ENCODE data around the gene RNF150.

Gene RNF150

DNA sequence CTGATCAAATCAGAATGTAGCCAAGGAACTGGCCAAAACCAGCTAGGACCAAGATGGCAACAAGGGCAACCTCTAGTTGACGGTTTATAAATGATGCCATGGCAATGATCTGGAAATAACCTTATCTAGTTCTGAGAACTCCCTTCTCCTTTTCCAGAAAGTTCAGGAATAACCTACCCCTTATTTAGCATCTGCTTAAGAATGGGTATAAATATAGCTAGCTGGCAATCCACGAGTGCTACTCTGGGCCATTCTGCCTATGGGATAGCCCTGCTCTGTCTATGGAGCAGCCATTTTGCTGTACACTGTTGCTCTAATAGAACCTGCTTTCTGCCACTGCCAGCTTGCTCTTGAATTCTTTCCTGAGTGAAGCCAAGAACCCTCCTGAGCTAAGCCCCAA is 192.7 kb downstream of the RNF150 start:
- Histone ChIP-seq H3K4me3 (ENCODE audit: low read length) (no peak overlapping the region), H3K9ac (ENCODE audit: low read length) (no peak overlapping the region), H3K4me2 (ENCODE audit: low read length) (no peak overlapping the region), H3K79me2 (ENCODE audit: low read length) (no peaks in the 10 kb centered on the region), H3K9me3 (ENCODE audit: insufficient read depth, low read length) (no peaks in the 10 kb centered on the region), H4K20me1 (ENCODE audit: insufficient read depth, low read length) (no peaks in the 10 kb centered on the region), H2AFZ (ENCODE audit: low read depth, low read length) (no peak overlapping the region), H3K27me3 (ENCODE audit: low read depth, low read length) (no peaks in the 10 kb centered on the region), H3K4me1 (ENCODE audit: low read length) (peaks cover 17% of the 10 kb centered on the region), H3K27ac (ENCODE audit: low read length) (no peak overlapping the region), H3K36me3 (replicated peaks; ENCODE audit: low read depth, low read length) (no peaks in the 10 kb centered on the region)
- TF ChIP-seq, protein P1, sequence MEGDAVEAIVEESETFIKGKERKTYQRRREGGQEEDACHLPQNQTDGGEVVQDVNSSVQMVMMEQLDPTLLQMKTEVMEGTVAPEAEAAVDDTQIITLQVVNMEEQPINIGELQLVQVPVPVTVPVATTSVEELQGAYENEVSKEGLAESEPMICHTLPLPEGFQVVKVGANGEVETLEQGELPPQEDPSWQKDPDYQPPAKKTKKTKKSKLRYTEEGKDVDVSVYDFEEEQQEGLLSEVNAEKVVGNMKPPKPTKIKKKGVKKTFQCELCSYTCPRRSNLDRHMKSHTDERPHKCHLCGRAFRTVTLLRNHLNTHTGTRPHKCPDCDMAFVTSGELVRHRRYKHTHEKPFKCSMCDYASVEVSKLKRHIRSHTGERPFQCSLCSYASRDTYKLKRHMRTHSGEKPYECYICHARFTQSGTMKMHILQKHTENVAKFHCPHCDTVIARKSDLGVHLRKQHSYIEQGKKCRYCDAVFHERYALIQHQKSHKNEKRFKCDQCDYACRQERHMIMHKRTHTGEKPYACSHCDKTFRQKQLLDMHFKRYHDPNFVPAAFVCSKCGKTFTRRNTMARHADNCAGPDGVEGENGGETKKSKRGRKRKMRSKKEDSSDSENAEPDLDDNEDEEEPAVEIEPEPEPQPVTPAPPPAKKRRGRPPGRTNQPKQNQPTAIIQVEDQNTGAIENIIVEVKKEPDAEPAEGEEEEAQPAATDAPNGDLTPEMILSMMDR (IDR thresholded peaks at IDR 0.05; ENCODE audit: low read depth, low read length): no peak
- TF ChIP-seq EZH2phosphoT487 (IDR thresholded peaks at IDR 0.05; ENCODE audit: low read depth): no peak

DNA sequence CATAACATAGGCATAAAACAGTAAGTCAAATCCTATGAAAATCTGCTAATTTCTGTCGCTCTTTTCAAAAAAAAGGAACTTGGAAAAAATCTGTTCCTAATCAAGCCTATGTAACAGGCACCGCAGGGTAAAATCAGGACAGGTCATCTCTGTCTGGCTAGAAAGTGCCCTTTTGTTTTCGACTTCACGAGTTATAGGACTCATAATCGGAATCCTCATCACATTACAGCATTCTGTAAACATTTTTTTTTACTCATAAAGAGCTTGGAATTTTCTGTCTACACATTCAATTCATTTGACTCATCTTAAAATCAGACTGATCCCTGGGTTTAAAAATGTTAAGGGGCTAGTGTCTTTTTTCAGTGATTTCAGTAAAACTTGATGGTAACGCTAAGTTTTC is 195.4 kb downstream of the RNF150 start:
- H3K79me2 ChIP-seq (ENCODE audit: low read length): no peaks in the 10 kb centered on the region
- H2AFZ ChIP-seq (ENCODE audit: low read depth, low read length): no peak overlapping the region
- no peak overlapping the region for H3K9ac ChIP-seq (ENCODE audit: low read length)
- H3K4me2 ChIP-seq (ENCODE audit: low read length): no peak overlapping the region
- TF ChIP-seq, protein P1 (IDR thresholded peaks at IDR 0.05; ENCODE audit: low read depth, low read length): no peak
- no peak for TF ChIP-seq EZH2phosphoT487 (IDR thresholded peaks at IDR 0.05; ENCODE audit: low read depth)
- H3K4me3 ChIP-seq (ENCODE audit: low read length): no peak overlapping the region
- no peaks in the 10 kb centered on the region for H3K36me3 ChIP-seq (replicated peaks; ENCODE audit: low read depth, low read length)
- no peaks in the 10 kb centered on the region for H3K9me3 ChIP-seq (ENCODE audit: insufficient read depth, low read length)
- H3K27me3 ChIP-seq (ENCODE audit: low read depth, low read length): no peaks in the 10 kb centered on the region
- H3K27ac ChIP-seq (ENCODE audit: low read length): no peak overlapping the region
- H4K20me1 ChIP-seq (ENCODE audit: insufficient read depth, low read length): no peaks in the 10 kb centered on the region
- peaks cover 26% of the 10 kb centered on the region for H3K4me1 ChIP-seq (ENCODE audit: low read length)

DNA sequence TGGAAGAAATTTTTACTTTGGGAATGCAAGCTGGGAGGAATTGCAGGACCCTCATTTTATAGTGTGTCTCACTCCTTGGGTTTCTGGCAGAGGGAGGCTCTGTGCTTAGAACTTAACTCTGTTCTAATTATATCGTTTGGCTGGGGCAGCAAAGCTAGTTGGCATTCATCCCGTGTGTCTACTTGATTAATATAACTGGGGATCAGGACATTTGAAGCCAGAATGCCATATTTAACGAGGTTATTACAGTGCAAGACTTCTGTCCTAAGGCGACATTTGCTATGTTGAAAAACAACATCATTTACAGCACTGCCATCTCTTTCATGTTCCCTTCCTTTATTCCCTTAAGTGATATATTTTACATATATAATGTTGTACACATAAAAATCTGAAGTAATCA is 198.0 kb downstream of the RNF150 start:
- no peaks in the 10 kb centered on the region for H3K9me3 ChIP-seq (ENCODE audit: insufficient read depth, low read length)
- peaks cover 26% of the 10 kb centered on the region for H3K4me1 ChIP-seq (ENCODE audit: low read length)
- H4K20me1 ChIP-seq (ENCODE audit: insufficient read depth, low read length): no peaks in the 10 kb centered on the region
- H3K79me2 ChIP-seq (ENCODE audit: low read length): no peaks in the 10 kb centered on the region
- H2AFZ ChIP-seq (ENCODE audit: low read depth, low read length): no peak overlapping the region
- H3K4me2 ChIP-seq (ENCODE audit: low read length): no peak overlapping the region
- no peaks in the 10 kb centered on the region for H3K36me3 ChIP-seq (replicated peaks; ENCODE audit: low read depth, low read length)
- no peak overlapping the region for H3K27ac ChIP-seq (ENCODE audit: low read length)
- H3K27me3 ChIP-seq (ENCODE audit: low read depth, low read length): peaks cover 12% of the 10 kb centered on the region
- TF ChIP-seq EZH2phosphoT487 (IDR thresholded peaks at IDR 0.05; ENCODE audit: low read depth): no peak
- TF ChIP-seq, protein P1 (IDR thresholded peaks at IDR 0.05; ENCODE audit: low read depth, low read length): no peak
- no peak overlapping the region for H3K4me3 ChIP-seq (ENCODE audit: low read length)
- no peak overlapping the region for H3K9ac ChIP-seq (ENCODE audit: low read length)

DNA sequence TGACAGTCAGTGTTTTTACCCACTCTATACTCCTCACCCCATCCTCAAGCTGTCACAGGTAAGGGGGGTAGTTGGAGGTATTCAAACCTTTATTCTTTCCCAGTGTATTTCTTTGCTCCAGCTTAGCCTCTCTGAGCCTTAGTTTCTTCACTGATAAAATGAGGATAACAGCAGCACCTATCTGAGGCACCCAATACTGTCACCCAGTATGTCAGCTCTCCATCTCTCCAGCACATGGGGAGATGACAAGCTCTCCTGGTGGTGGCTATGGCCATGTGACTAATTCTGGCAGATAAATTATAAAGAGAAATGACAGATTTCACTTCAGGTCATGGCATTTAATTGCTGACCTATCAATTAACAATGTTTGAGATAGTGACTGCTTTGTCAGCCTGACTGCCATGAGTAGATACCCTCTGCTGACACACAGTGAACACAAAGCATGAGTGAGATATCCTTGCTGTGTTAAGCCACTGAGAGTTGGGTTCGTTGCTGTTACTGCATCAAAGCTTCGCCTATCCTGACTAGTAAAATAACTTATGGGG is 200.7 kb downstream of the RNF150 start:
- no peak for TF ChIP-seq EZH2phosphoT487 (IDR thresholded peaks at IDR 0.05; ENCODE audit: low read depth)
- TF ChIP-seq, protein P1 (IDR thresholded peaks at IDR 0.05; ENCODE audit: low read depth, low read length): no peak
- H3K27ac ChIP-seq (ENCODE audit: low read length): no peak overlapping the region
- H4K20me1 ChIP-seq (ENCODE audit: insufficient read depth, low read length): no peaks in the 10 kb centered on the region
- no peak overlapping the region for H3K4me3 ChIP-seq (ENCODE audit: low read length)
- no peaks in the 10 kb centered on the region for H3K36me3 ChIP-seq (replicated peaks; ENCODE audit: low read depth, low read length)
- no peak overlapping the region for H2AFZ ChIP-seq (ENCODE audit: low read depth, low read length)
- H3K4me1 ChIP-seq (ENCODE audit: low read length): peaks cover 8% of the 10 kb centered on the region
- H3K27me3 ChIP-seq (ENCODE audit: low read depth, low read length): peaks cover 12% of the 10 kb centered on the region
- no peaks in the 10 kb centered on the region for H3K9me3 ChIP-seq (ENCODE audit: insufficient read depth, low read length)
- H3K4me2 ChIP-seq (ENCODE audit: low read length): no peak overlapping the region
- H3K79me2 ChIP-seq (ENCODE audit: low read length): no peaks in the 10 kb centered on the region
- H3K9ac ChIP-seq (ENCODE audit: low read length): no peak overlapping the region

Measured in OCI-LY3 (cell line).